Measurements from ENCODE around the gene MLLT3. TPM values are rescaled to one million over a fixed set of nuclear protein-coding genes. Genes with fewer than 3 reads are reported as not detected.

The MLLT3 gene
- total and polyA plus RNA-seq, 2 donors (not counting 1 experiment from before 2014, with no cell fraction given), result 37.3 to 43.8 TPM

GRCh38 chr9:20353931-20354652, 268.2 kb downstream of the MLLT3 start:
- no peak overlapping the region for H2AFZ ChIP-seq (ENCODE audit: low read length)
- TF ChIP-seq EZH2 (IDR thresholded peaks at IDR 0.05; ENCODE audit: low read length, missing control alignments), result no peak
- no peak for TF ChIP-seq CTCF (conservative IDR thresholded peaks at IDR 0.05 in 1 of 2, IDR thresholded peaks at IDR 0.05 in 1 of 2; ENCODE audit: low read depth in 1 of 2, low read length in 2 of 2)
- no peaks in the 10 kb centered on the region for H3K79me2 ChIP-seq (ENCODE audit: control insufficient read depth, insufficient read depth, low read length)
- no peak overlapping the region for H3K9ac ChIP-seq (ENCODE audit: insufficient read depth, low read length)
- H3K36me3 ChIP-seq (ENCODE audit: control insufficient read depth, insufficient read depth, low read length), result no peaks in the 10 kb centered on the region
- no peaks in the 10 kb centered on the region for H3K9me3 ChIP-seq (ENCODE audit: control insufficient read depth, insufficient read depth, low read depth, low read length)
- no peaks in the 10 kb centered on the region for H4K20me1 ChIP-seq (ENCODE audit: control insufficient read depth, extremely low read depth, insufficient read depth, low read length)
- H3K27me3 ChIP-seq (ENCODE audit: control insufficient read depth, insufficient read depth, low read length), result no peaks in the 10 kb centered on the region
- peak in 1 of 2 donors; percentile 21 for DNase-seq (ENCODE audit: low read depth in 2 of 2)
- no peak overlapping the region for H3K4me3 ChIP-seq (replicated peaks in 1 of 4; ENCODE audit: control extremely low read depth in 1 of 4, insufficient read depth in 1 of 4, low read depth in 3 of 4, low read length in 4 of 4)
- H3K4me2 ChIP-seq (ENCODE audit: extremely low read depth, insufficient read depth, low read length), result no peak overlapping the region
- H3K27ac ChIP-seq (ENCODE audit: insufficient read depth, low read length), result peak overlapping the region; percentile 8
- H3K4me1 ChIP-seq (ENCODE audit: control insufficient read depth, extremely low read depth, insufficient read depth, low read length), result peaks cover 13% of the 10 kb centered on the region

- Histone ChIP-seq H3K4me3 (replicated peaks in 1 of 4; ENCODE audit: control extremely low read depth in 1 of 4, insufficient read depth in 1 of 4, low read depth in 3 of 4, low read length in 4 of 4) (no peak overlapping the region), H3K27ac (ENCODE audit: insufficient read depth, low read length) (no peak overlapping the region), H3K4me1 (ENCODE audit: control insufficient read depth, extremely low read depth, insufficient read depth, low read length) (peaks cover 13% of the 10 kb centered on the region), H3K4me2 (ENCODE audit: extremely low read depth, insufficient read depth, low read length) (no peak overlapping the region), H3K27me3 (ENCODE audit: control insufficient read depth, insufficient read depth, low read length) (no peaks in the 10 kb centered on the region), H3K36me3 (ENCODE audit: control insufficient read depth, insufficient read depth, low read length) (no peaks in the 10 kb centered on the region), H4K20me1 (ENCODE audit: control insufficient read depth, extremely low read depth, insufficient read depth, low read length) (no peaks in the 10 kb centered on the region), H2AFZ (ENCODE audit: low read length) (no peak overlapping the region), H3K79me2 (ENCODE audit: control insufficient read depth, insufficient read depth, low read length) (no peaks in the 10 kb centered on the region), H3K9ac (ENCODE audit: insufficient read depth, low read length) (no peak overlapping the region), H3K9me3 (ENCODE audit: control insufficient read depth, insufficient read depth, low read depth, low read length) (no peaks in the 10 kb centered on the region)
- no peak for TF ChIP-seq CTCF (conservative IDR thresholded peaks at IDR 0.05 in 1 of 2, IDR thresholded peaks at IDR 0.05 in 1 of 2; ENCODE audit: low read depth in 1 of 2, low read length in 2 of 2)
- no peak for TF ChIP-seq EZH2 (IDR thresholded peaks at IDR 0.05; ENCODE audit: low read length, missing control alignments)
- DNase-seq (ENCODE audit: low read depth in 2 of 2), result no peak
Measured at GRCh38 chr9:20353524-20353923, 268.8 kb downstream of the MLLT3 start.

- Histone ChIP-seq H3K4me2 (ENCODE audit: extremely low read depth, insufficient read depth, low read length) (no peak overlapping the region), H3K4me3 (replicated peaks in 1 of 4; ENCODE audit: control extremely low read depth in 1 of 4, insufficient read depth in 1 of 4, low read depth in 3 of 4, low read length in 4 of 4) (no peak overlapping the region), H3K27ac (ENCODE audit: insufficient read depth, low read length) (no peak overlapping the region), H2AFZ (ENCODE audit: low read length) (no peak overlapping the region), H3K4me1 (ENCODE audit: control insufficient read depth, extremely low read depth, insufficient read depth, low read length) (peaks cover 13% of the 10 kb centered on the region), H3K9me3 (ENCODE audit: control insufficient read depth, insufficient read depth, low read depth, low read length) (no peaks in the 10 kb centered on the region), H3K79me2 (ENCODE audit: control insufficient read depth, insufficient read depth, low read length) (no peaks in the 10 kb centered on the region), H3K27me3 (ENCODE audit: control insufficient read depth, insufficient read depth, low read length) (no peaks in the 10 kb centered on the region), H3K36me3 (ENCODE audit: control insufficient read depth, insufficient read depth, low read length) (no peaks in the 10 kb centered on the region), H4K20me1 (ENCODE audit: control insufficient read depth, extremely low read depth, insufficient read depth, low read length) (no peaks in the 10 kb centered on the region), H3K9ac (ENCODE audit: insufficient read depth, low read length) (no peak overlapping the region)
- no peak for DNase-seq (ENCODE audit: low read depth in 2 of 2)
- TF ChIP-seq EZH2 (IDR thresholded peaks at IDR 0.05; ENCODE audit: low read length, missing control alignments) (no peak), CTCF (conservative IDR thresholded peaks at IDR 0.05 in 1 of 2, IDR thresholded peaks at IDR 0.05 in 1 of 2; ENCODE audit: low read depth in 1 of 2, low read length in 2 of 2) (no peak)
Measured at GRCh38 chr9:20352591-20352990, 269.7 kb downstream of the MLLT3 start.
